ENCODE data around the gene KCP.

DNA sequence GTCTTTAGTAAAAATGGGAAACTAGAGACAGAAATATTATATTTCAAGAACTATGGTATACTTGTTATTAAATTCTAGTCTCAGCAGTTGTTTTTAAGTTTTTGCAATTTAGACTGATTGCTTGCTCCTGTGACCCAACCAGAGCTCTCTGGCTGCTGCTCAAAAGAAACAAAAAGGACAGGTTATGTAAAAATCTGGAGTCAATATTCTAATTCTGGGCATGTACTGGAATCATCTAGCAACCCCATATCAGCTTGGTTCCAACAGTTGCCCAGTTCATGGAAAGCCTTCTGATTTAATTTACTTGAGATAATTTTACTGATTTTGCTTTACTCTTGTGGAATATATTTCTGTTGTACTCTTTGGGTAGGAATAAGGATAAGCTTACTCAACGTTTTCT is 10.3 kb downstream of the KCP start:
- TF ChIP-seq, protein P1, sequence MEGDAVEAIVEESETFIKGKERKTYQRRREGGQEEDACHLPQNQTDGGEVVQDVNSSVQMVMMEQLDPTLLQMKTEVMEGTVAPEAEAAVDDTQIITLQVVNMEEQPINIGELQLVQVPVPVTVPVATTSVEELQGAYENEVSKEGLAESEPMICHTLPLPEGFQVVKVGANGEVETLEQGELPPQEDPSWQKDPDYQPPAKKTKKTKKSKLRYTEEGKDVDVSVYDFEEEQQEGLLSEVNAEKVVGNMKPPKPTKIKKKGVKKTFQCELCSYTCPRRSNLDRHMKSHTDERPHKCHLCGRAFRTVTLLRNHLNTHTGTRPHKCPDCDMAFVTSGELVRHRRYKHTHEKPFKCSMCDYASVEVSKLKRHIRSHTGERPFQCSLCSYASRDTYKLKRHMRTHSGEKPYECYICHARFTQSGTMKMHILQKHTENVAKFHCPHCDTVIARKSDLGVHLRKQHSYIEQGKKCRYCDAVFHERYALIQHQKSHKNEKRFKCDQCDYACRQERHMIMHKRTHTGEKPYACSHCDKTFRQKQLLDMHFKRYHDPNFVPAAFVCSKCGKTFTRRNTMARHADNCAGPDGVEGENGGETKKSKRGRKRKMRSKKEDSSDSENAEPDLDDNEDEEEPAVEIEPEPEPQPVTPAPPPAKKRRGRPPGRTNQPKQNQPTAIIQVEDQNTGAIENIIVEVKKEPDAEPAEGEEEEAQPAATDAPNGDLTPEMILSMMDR (conservative IDR thresholded peaks at IDR 0.05; ENCODE audit: low read depth in 2 of 2), result no peak
- TF ChIP-seq, protein P2, sequence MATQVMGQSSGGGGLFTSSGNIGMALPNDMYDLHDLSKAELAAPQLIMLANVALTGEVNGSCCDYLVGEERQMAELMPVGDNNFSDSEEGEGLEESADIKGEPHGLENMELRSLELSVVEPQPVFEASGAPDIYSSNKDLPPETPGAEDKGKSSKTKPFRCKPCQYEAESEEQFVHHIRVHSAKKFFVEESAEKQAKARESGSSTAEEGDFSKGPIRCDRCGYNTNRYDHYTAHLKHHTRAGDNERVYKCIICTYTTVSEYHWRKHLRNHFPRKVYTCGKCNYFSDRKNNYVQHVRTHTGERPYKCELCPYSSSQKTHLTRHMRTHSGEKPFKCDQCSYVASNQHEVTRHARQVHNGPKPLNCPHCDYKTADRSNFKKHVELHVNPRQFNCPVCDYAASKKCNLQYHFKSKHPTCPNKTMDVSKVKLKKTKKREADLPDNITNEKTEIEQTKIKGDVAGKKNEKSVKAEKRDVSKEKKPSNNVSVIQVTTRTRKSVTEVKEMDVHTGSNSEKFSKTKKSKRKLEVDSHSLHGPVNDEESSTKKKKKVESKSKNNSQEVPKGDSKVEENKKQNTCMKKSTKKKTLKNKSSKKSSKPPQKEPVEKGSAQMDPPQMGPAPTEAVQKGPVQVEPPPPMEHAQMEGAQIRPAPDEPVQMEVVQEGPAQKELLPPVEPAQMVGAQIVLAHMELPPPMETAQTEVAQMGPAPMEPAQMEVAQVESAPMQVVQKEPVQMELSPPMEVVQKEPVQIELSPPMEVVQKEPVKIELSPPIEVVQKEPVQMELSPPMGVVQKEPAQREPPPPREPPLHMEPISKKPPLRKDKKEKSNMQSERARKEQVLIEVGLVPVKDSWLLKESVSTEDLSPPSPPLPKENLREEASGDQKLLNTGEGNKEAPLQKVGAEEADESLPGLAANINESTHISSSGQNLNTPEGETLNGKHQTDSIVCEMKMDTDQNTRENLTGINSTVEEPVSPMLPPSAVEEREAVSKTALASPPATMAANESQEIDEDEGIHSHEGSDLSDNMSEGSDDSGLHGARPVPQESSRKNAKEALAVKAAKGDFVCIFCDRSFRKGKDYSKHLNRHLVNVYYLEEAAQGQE (IDR thresholded peaks at IDR 0.05; ENCODE audit: unreplicated experiment), result no peak
- TF ChIP-seq, protein P3, sequence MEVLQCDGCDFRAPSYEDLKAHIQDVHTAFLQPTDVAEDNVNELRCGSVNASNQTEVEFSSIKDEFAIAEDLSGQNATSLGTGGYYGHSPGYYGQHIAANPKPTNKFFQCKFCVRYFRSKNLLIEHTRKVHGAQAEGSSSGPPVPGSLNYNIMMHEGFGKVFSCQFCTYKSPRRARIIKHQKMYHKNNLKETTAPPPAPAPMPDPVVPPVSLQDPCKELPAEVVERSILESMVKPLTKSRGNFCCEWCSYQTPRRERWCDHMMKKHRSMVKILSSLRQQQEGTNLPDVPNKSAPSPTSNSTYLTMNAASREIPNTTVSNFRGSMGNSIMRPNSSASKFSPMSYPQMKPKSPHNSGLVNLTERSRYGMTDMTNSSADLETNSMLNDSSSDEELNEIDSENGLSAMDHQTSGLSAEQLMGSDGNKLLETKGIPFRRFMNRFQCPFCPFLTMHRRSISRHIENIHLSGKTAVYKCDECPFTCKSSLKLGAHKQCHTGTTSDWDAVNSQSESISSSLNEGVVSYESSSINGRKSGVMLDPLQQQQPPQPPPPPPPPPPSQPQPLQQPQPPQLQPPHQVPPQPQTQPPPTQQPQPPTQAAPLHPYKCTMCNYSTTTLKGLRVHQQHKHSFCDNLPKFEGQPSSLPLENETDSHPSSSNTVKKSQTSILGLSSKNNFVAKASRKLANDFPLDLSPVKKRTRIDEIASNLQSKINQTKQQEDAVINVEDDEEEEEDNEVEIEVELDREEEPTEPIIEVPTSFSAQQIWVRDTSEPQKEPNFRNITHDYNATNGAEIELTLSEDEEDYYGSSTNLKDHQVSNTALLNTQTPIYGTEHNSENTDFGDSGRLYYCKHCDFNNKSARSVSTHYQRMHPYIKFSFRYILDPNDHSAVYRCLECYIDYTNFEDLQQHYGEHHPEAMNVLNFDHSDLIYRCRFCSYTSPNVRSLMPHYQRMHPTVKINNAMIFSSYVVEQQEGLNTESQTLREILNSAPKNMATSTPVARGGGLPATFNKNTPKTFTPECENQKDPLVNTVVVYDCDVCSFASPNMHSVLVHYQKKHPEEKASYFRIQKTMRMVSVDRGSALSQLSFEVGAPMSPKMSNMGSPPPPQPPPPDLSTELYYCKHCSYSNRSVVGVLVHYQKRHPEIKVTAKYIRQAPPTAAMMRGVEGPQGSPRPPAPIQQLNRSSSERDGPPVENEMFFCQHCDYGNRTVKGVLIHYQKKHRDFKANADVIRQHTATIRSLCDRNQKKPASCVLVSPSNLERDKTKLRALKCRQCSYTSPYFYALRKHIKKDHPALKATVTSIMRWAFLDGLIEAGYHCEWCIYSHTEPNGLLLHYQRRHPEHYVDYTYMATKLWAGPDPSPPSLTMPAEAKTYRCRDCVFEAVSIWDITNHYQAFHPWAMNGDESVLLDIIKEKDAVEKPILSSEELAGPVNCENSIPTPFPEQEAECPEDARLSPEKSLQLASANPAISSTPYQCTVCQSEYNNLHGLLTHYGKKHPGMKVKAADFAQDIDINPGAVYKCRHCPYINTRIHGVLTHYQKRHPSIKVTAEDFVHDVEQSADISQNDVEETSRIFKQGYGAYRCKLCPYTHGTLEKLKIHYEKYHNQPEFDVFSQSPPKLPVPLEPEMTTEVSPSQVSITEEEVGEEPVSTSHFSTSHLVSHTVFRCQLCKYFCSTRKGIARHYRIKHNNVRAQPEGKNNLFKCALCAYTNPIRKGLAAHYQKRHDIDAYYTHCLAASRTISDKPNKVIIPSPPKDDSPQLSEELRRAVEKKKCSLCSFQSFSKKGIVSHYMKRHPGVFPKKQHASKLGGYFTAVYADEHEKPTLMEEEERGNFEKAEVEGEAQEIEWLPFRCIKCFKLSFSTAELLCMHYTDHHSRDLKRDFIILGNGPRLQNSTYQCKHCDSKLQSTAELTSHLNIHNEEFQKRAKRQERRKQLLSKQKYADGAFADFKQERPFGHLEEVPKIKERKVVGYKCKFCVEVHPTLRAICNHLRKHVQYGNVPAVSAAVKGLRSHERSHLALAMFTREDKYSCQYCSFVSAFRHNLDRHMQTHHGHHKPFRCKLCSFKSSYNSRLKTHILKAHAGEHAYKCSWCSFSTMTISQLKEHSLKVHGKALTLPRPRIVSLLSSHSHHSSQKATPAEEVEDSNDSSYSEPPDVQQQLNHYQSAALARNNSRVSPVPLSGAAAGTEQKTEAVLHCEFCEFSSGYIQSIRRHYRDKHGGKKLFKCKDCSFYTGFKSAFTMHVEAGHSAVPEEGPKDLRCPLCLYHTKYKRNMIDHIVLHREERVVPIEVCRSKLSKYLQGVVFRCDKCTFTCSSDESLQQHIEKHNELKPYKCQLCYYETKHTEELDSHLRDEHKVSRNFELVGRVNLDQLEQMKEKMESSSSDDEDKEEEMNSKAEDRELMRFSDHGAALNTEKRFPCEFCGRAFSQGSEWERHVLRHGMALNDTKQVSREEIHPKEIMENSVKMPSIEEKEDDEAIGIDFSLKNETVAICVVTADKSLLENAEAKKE (CRISPR knock-in tag; IDR thresholded peaks at IDR 0.05), result no peak
- TF ChIP-seq EZH2 (IDR thresholded peaks at IDR 0.05; ENCODE audit: low read depth, unreplicated experiment) (no peak), JUNB (IDR thresholded peaks at IDR 0.05; ENCODE audit: unreplicated experiment) (no peak), POLR2AphosphoS5 (IDR thresholded peaks at IDR 0.05; ENCODE audit: low read depth) (no peak), EZH2phosphoT487 (IDR thresholded peaks at IDR 0.05; ENCODE audit: unreplicated experiment) (no peak)
